HAP-1 (cell line): ENCODE data around the gene ZNF609.
"Not testable (repeated sequence)": the region's sequence is repeated elsewhere in the genome, so short reads cannot be mapped to it uniquely, and the experiment has no call there.

ENCODE experiments used
- DNase-seq, 2 experiments: peaks; one replicate each; pipeline ENCODE4 v3.0.0-alpha.2; 2016 to 2020; ENCODE audit warnings: low spot score in 2 of 2
- H3K27me3 ChIP-seq: fragments of 250-450 bp; sonication (Bioruptor Pico); 2 replicates; pipeline ENCODE4 v1.5.1; 2020; ENCODE audit warnings: low read depth, mild to moderate bottlenecking, moderate library complexity
- H3K36me3 ChIP-seq: fragments of 250-450 bp; sonication (Bioruptor Pico); replicated peaks from 2 replicates; pipeline ENCODE4 v1.5.1; 2020; ENCODE audit warnings: mild to moderate bottlenecking
- H3K4me1 ChIP-seq: fragments of 250-450 bp; sonication (Bioruptor Pico); 2 replicates; pipeline ENCODE4 v1.5.1; 2020; ENCODE audit warnings: mild to moderate bottlenecking
- H3K4me3 ChIP-seq: fragments of 250-450 bp; sonication (Bioruptor Pico); 2 replicates; pipeline ENCODE4 v1.5.1; 2020; ENCODE audit warnings: mild to moderate bottlenecking, moderate library complexity
- H3K9me3 ChIP-seq: fragments of 250-450 bp; sonication (Bioruptor Pico); 2 replicates; pipeline ENCODE4 v1.5.1; 2020; ENCODE audit warnings: mild to moderate bottlenecking, moderate library complexity
- in situ Hi-C: fragments of 300-500 bp; cut with MboI; formaldehyde crosslinking; loops from 3 replicates; pipeline ENCODE4 v1.14.3; 2020; ENCODE audit warnings: low sequenced_read_pairs, inconsistent platforms, mixed read lengths

Gene ZNF609

DNA sequence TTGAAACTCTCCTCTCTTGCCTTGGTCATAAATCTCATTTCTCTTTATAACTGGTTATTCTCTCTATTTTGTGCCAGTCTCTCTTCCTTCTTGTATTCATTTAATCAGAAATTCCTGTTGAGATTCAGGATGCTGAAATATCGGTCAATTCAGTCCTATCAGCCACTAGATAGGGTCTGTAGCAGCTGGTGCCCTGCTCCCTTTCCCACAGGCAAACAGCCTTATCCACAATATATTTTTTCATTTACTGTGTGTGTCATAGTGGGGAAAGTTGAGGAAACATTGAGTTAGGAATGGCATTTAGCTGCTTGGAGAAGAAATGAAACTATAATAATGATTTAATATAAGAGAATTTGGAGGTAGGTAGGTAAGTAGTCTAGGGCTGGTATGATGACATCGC lies 168.7 kb downstream of the ZNF609 start:
- in situ Hi-C loops, result no loop called here
- Histone ChIP-seq H3K4me1 (peaks cover 4% of the 10 kb centered on the region), H3K9me3 (no peaks in the 10 kb centered on the region), H3K27me3 (no peaks in the 10 kb centered on the region), H3K4me3 (no peak overlapping the region), H3K36me3 (no peaks in the 10 kb centered on the region)
- no peak for DNase-seq

DNA sequence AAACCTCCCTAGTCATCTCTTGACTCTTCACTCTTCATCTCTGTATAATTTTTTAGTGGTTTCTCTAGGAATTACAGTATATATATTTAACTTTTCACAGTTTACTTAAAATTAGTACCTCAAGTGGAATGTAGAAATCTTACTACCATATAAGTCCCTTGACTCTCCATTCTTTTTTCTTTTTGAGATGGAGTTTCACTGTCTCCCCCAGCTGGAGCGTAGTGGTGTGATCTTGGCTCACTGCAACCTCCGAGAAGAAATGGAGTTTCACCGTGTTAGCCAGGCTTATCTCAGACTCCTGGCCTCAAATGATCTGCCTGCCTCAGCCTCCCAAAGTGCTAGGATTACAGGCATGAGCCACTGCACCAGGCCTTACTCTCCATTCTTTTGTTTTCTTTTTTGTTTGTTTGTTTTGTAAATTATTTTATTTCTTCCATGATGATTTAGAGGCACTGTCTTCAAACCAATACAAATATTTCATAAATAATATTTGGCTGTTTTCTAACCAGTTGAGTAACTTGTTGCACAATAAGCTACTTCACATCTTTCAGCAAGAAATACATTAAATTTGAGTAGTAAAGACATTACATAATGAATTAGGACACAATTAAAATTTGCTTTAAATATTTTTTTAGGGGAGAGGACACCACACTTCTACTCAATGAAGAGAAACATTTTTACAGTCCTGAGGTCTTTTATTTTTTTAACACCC lies 170.2 kb downstream of the ZNF609 start:
- Histone ChIP-seq H3K4me1 (peaks cover 18% of the 10 kb centered on the region), H3K4me3 (no peak overlapping the region), H3K36me3 (no peaks in the 10 kb centered on the region), H3K9me3 (no peaks in the 10 kb centered on the region), H3K27me3 (no peaks in the 10 kb centered on the region)
- no peak for DNase-seq
- in situ Hi-C loops, result no loop called here

DNA sequence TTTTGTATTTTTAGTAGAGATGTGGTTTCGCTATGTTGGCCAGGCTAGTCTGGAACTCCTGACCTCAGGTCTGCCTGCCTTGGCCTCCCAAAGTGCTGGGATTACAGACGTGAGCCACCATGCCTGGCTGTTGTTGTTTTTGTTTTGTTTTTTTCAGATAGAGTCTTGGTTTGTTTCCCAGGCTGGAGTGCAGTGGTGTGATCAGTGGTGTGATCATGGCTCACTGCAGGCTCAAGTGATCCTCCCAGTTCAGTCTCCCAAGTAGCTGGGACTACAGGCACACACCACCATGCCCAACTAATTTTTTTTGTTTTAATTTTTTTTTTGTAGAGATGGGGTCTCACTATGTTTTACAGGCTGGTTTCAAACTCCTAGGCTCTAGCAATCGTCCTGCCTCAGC lies 172.3 kb downstream of the ZNF609 start:
- H3K36me3 ChIP-seq, H3K4me3 ChIP-seq, H3K9me3 ChIP-seq, H3K27me3 ChIP-seq, DNase-seq, in situ Hi-C loops: not testable (repeated sequence)
- H3K4me1 ChIP-seq, result peaks cover 18% of the 10 kb centered on the region

DNA sequence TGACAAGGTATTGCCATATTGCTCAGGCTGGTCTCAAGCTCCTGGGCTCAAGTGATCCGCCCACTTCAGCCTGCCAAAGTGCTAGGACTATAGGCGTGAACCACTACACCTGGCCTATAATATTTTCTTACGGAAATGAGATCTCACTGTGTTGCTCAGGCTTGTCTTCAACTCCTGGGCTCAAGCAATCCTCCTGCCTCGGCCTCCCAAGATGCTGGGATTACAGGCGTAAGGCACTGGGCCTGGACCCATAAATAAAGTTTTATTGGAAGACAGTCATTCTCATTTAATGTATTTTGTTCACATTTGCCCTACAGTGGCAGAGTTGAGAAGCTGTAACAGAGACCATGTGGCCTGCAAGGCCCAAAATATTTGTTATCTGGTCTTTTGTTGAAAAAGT lies 173.0 kb downstream of the ZNF609 start:
- Histone ChIP-seq H3K4me3 (no peak overlapping the region), H3K9me3 (peaks cover 3% of the 10 kb centered on the region), H3K27me3 (no peaks in the 10 kb centered on the region), H3K36me3 (no peaks in the 10 kb centered on the region; the same call in 1 of the 2 replicates), H3K4me1 (peaks cover 18% of the 10 kb centered on the region)
- in situ Hi-C loops, result no loop called here
- DNase-seq, result no peak

DNA sequence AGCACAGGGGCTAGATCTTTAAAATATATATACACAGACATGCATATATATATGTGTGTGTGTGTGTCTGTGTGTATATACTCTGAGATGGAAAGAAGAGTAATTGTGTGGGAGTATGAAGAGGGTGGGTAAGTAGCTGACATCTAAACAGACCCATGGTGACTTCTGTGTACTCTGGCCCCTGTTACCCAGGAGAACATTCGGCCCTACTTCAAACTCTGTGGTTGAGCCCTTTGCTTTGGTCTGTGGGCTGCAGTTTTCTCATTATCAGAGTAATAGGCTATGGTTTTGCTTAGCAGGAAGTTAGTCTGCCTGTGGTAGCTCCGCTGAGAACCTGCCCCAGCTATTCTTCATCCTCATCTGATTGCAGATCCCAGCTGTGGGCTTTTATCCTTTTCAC lies 173.6 kb downstream of the ZNF609 start:
- Histone ChIP-seq H3K4me1 (peaks cover 18% of the 10 kb centered on the region), H3K9me3 (peaks cover 3% of the 10 kb centered on the region), H3K36me3 (no peaks in the 10 kb centered on the region; the same call in 1 of the 2 replicates), H3K27me3 (no peaks in the 10 kb centered on the region), H3K4me3 (no peak overlapping the region)
- in situ Hi-C loops, result no loop called here
- no peak for DNase-seq

DNA sequence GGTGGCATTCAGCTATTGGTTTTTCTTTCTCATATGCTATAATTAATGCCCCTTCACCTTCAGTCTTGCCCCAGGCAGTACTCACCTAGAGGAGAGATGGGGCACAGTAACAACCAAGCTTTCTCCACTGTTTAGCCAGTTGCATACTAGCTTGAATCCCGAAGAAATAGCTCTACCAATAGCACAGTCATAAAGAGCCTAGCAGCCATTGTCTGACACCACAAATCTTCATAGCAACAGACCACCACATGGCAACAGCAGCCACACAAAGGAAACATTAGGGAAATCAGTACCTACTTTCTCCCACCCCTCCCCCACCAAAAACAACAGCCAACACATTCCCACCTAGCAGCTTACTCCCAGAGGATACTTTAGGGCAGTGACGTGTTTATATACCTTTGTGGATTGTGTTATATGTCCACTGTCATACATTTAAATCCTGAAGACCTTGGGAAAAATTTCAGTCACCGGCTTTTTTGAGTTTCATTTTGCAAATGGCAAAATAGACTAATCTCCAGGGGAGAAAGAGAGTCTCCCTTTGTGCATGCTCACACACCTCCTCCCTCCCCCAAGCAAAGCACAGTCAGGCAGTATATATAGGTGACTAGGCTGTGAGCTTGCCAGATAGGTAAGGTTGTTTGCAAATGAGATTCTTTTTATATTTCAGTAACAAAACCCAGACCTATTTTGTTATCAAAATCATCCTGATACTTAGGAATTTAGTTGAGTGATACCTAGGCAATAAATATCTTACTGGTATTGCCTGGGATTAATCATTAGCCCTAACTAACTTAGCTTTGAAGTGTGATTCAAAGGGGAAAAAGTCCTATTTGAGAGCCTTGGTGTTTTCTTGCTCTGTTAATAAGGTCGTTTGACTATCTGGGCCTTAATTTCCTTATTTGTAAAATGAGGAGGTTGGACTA lies 174.5 kb downstream of the ZNF609 start:
- no peaks in the 10 kb centered on the region; the same call in 1 of the 2 replicates for H3K36me3 ChIP-seq
- no peak overlapping the region for H3K4me3 ChIP-seq
- peaks cover 21% of the 10 kb centered on the region for H3K4me1 ChIP-seq
- no peaks in the 10 kb centered on the region for H3K27me3 ChIP-seq
- H3K9me3 ChIP-seq, result peaks cover 3% of the 10 kb centered on the region
- DNase-seq, result peak; percentile 93 to 99
- in situ Hi-C loops, result no loop called here

DNA sequence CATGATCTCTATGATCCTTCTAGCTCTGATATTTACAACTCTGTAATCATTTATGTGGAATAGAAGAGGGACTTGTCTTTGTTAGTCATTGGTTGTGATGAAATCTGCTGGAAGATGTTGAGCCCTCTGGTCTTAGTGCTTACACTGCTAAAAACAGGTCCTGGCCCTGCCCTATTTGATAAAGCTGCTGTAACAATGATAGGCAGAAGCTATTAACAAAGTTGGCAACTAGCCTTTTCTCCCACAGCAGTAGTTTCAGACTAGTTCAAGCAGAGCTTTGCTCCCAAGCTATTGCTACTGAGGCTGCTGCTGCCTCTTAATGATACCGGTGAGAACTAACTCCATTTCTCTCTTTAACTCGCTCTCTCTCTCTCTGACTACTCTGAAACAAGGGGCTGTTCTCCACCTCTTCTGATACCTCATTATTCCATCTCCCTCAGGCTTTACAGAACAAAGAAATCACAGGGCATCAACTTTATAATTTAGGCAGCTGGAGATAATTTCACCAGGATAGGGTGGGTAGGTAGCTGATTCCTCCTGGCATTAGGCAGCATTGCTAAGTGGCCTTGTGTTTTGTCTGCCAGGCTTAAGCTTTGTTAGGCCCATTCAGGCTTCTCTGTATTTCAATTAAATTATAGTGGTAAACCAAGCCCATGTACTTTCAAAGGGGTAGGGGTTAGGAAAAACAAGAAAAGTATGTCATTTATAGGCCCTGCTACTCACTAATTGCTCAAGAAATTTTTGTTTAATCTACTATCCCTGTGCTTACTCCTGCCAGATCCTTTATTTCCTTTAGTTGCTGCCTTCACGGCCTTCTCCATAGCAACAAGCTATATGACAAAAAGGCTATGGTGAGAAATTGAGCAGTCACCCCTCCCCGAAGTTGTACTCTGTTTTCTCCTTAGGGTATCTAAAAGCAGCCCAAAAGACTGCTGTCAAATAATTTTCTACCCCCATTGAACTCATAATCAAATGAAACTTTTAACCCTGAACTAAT lies 175.4 kb downstream of the ZNF609 start:
- H3K36me3 ChIP-seq, result no peaks in the 10 kb centered on the region; the same call in 1 of the 2 replicates

DNA sequence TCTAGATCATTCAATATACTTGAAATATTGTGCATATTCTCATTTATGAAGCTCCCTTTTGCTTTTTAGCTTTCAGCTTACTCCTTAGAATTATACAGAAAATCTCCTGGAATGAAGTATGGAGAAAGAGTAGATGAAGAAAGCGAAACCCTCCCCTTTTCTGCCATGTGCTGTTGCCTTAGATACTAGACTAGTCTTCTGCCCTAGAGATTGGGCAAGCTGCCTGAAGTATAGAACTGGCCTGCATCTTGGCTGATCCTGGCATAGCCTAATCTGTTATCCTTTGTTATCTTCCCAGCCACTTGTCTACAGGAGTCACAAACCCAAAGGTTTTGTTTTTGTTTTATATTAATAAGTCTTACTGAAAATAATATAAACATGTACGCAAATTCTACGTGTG lies 176.2 kb downstream of the ZNF609 start:
- H3K9me3 ChIP-seq, result peaks cover 3% of the 10 kb centered on the region
- in situ Hi-C loops, result no loop called here
- no peak for DNase-seq
- H3K27me3 ChIP-seq, result no peaks in the 10 kb centered on the region
- peaks cover 21% of the 10 kb centered on the region for H3K4me1 ChIP-seq
- no peak overlapping the region for H3K4me3 ChIP-seq
- no peaks in the 10 kb centered on the region; the same call in 1 of the 2 replicates for H3K36me3 ChIP-seq

More for the DNA sequence above, 175.4 kb downstream of the ZNF609 start:
- DNase-seq, result no peak
- peaks cover 21% of the 10 kb centered on the region for H3K4me1 ChIP-seq
- in situ Hi-C loops, result no loop called here
- no peaks in the 10 kb centered on the region for H3K27me3 ChIP-seq
- no peak overlapping the region for H3K4me3 ChIP-seq
- H3K9me3 ChIP-seq, result peaks cover 3% of the 10 kb centered on the region

DNA sequence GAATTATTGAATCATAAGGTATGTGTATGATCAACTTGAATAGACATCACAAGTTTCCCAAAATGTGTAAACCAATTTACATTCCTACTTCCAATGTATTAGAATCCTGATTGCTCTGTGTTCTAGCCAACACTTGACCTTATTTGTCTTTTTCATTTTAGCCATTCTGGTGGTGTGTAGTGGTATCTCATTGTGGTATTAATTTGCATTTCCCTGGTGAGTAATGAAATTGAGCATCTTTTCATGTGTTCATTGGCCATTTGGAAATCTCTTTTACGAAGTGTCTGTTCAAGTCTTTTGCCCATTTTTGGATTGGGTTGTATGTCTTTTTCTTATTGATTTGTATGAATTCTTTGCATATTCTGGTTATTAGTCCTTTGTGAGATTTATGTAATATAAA lies 177.0 kb downstream of the ZNF609 start:
- Histone ChIP-seq H3K4me1 (peaks cover 21% of the 10 kb centered on the region), H3K9me3 (peaks cover 3% of the 10 kb centered on the region), H3K36me3 (no peaks in the 10 kb centered on the region; the same call in 1 of the 2 replicates), H3K27me3 (no peaks in the 10 kb centered on the region), H3K4me3 (no peak overlapping the region)
- in situ Hi-C loops, result no loop called here
- DNase-seq, result no peak

DNA sequence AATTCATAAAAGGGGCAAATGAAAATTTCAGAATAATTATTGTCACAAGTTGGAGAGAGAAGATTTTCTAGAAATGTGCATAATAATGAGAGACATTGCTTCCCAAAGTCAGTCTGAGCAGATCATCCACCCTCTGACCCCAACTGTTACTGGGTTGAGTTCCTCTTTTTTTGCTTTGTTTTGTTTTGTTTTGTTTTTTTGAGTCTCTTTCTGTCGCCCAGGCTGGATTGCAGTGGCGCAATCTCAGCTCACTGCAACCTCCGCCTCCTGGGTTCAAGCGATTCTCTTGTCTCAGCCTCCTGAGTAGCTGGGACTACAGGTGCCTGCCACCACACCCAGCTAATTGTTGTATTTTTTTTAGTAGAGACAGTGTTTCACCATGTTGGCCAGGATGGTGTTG lies 179.4 kb downstream of the ZNF609 start:
- peaks cover 10% of the 10 kb centered on the region for H3K4me1 ChIP-seq
- H3K36me3 ChIP-seq, H3K9me3 ChIP-seq, H3K4me3 ChIP-seq, H3K27me3 ChIP-seq, in situ Hi-C loops, DNase-seq: not testable (repeated sequence)

DNA sequence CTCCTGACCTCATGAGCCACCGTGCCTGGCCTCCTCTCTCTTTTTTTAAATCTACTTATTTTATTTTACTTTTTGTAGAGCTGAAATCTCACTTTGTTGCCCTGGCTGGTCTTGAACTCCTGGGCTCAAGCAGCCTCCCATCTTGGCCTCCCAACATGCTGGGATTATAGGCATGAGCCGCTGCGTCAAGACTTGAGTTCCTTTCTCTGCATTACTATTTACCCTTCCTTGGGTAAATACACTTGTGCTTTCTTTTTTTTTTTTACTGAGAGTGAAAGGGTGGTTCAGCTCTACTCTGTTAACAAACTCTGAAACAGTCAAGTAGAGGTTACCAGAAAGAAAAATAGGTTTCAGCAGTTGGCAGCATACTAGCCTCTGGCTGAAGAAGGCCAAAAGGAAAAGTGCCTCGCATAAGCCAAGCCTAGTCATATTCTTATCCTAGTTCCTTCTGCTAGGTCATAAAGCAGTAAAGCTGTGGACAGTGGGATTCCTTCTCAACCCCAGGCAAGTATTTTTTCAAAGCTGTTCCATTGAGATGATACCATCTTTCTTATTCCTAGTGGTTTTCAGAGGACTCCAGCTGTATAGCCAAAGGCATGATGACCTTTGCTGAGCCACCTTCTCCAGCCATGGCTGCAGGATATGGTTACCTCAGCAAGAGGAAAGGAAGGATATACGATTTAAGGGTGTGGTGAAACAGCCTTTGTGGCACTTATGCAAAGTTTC lies 179.9 kb downstream of the ZNF609 start:
- H3K36me3 ChIP-seq, result no peaks in the 10 kb centered on the region; the same call in none of the 2 replicates
- in situ Hi-C loops, result no loop called here
- DNase-seq, result no peak

DNA sequence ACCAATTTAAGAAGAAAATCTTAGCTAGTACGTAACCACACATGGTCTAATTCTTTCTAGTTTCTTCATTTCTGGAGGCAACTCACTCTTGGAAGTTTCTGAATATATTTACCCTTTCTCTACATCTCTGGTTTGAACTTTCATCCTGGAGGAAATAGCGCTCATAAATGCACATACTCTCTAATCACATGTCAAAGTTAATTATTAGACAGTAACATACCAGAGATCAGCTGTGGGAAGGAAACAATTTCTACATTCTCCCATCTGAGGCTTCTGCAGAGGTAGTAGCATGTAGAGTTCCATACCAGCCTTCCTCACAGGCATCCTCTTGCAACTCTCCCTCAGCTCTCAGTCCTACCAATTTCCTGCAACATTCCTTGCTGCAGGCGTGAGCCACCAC lies 182.5 kb downstream of the ZNF609 start:
- H3K4me3 ChIP-seq, result no peak overlapping the region
- H3K9me3 ChIP-seq, result no peaks in the 10 kb centered on the region
- H3K27me3 ChIP-seq, result no peaks in the 10 kb centered on the region
- peaks cover 2% of the 10 kb centered on the region; the same call in 1 of the 2 replicates for H3K4me1 ChIP-seq
- no peak for DNase-seq
- in situ Hi-C loops, result no loop called here
- no peaks in the 10 kb centered on the region; the same call in 1 of the 2 replicates for H3K36me3 ChIP-seq

More for the DNA sequence above, 179.9 kb downstream of the ZNF609 start:
- Histone ChIP-seq H3K4me1 (peaks cover 5% of the 10 kb centered on the region), H3K9me3 (peaks cover 3% of the 10 kb centered on the region), H3K27me3 (no peaks in the 10 kb centered on the region), H3K4me3 (no peak overlapping the region)
